GM23338 (cell line): ENCODE measurements around the gene PIPOX. TPM values are rescaled to one million over a fixed set of nuclear protein-coding genes. Genes with fewer than 3 reads are reported as not detected.

ENCODE experiments used
- ATAC-seq: fragments of 200-7000 bp; cut with Tn5 transposase; 3 replicates; pipeline ENCODE4 v1.9.1; 2020
- DNase-seq: peaks from one replicate; pipeline ENCODE4 v3.0.0-alpha.2; 2015; ENCODE audit warnings: low spot score
- H2AFZ ChIP-seq: fragments of 200-600 bp; sonication (generic); 2 replicates; pipeline ENCODE4 v1.8.0; 2016; ENCODE audit warnings: antibody characterized with exemption, mild to moderate bottlenecking, moderate library complexity
- H3F3A ChIP-seq: fragments of 200-600 bp; sonication (generic); replicated peaks from 2 replicates; pipeline ENCODE4 v1.8.0; 2017; ENCODE audit warnings: antibody characterized with exemption, mixed run types, low read depth
- H3K27ac ChIP-seq: fragments of 200-600 bp; sonication (generic); 2 replicates; pipeline ENCODE4 v1.6.1; 2016; ENCODE audit warnings: low read depth
- H3K27me3 ChIP-seq: fragments of 200-600 bp; sonication (generic); 2 replicates; pipeline ENCODE4 v1.8.0; 2016; ENCODE audit warnings: mild to moderate bottlenecking, mixed run types, moderate library complexity; ENCODE audit not compliant: insufficient read depth
- H3K36me3 ChIP-seq: fragments of 200-600 bp; sonication (generic); 2 replicates; pipeline ENCODE4 v1.8.0; 2016; ENCODE audit warnings: mild to moderate bottlenecking; ENCODE audit not compliant: insufficient read depth
- H3K4me1 ChIP-seq: fragments of 200-600 bp; sonication (generic); 2 replicates; pipeline ENCODE4 v1.8.0; 2016; ENCODE audit warnings: mild to moderate bottlenecking, moderate library complexity; ENCODE audit not compliant: insufficient read depth
- H3K4me2 ChIP-seq: fragments of 200-600 bp; sonication (generic); 2 replicates; pipeline ENCODE4 v1.7.1; 2017; ENCODE audit warnings: mixed run types
- H3K4me3 ChIP-seq: fragments of 200-600 bp; sonication (generic); 2 replicates; pipeline ENCODE4 v1.6.1; 2016; ENCODE audit warnings: mixed run types
- H3K79me2 ChIP-seq: fragments of 200-600 bp; sonication (generic); replicated peaks from 2 replicates; pipeline ENCODE4 v1.8.0; 2017; ENCODE audit warnings: mild to moderate bottlenecking; ENCODE audit not compliant: insufficient read depth
- H3K9me2 ChIP-seq: fragments of 200-600 bp; sonication (generic); 2 replicates; pipeline ENCODE4 v1.8.0; 2017; ENCODE audit not compliant: insufficient read depth
- H4K20me1 ChIP-seq: fragments of 200-600 bp; sonication (generic); replicated peaks from 2 replicates; pipeline ENCODE4 v1.8.0; 2017; ENCODE audit warnings: mild to moderate bottlenecking; ENCODE audit not compliant: insufficient read depth
- H3K27ac Mint-ChIP-seq: 2 replicates; pipeline ENCODE4 v1.8.0; 2020; ENCODE audit warnings: inconsistent platforms, mild to moderate bottlenecking, moderate library complexity, mixed read lengths
- H3K27me3 Mint-ChIP-seq: 3 replicates; pipeline ENCODE4 v1.8.0; 2022; ENCODE audit warnings: low read depth, mild to moderate bottlenecking, moderate library complexity, mixed read lengths, inconsistent platforms; ENCODE audit not compliant: insufficient read depth, poor library complexity
- H3K36me3 Mint-ChIP-seq: 3 replicates; pipeline ENCODE4 v1.8.0; 2021; ENCODE audit warnings: low read depth, mild to moderate bottlenecking, inconsistent platforms, moderate library complexity, mixed read lengths
- H3K4me1 Mint-ChIP-seq: 3 replicates; pipeline ENCODE4 v1.8.0; 2020; ENCODE audit warnings: mild to moderate bottlenecking, inconsistent platforms, mixed read lengths
- H3K4me3 Mint-ChIP-seq: 3 replicates; pipeline ENCODE4 v1.8.0; 2021; ENCODE audit warnings: moderate library complexity, mild to moderate bottlenecking, inconsistent platforms, mixed read lengths
- H3K9me3 Mint-ChIP-seq: 3 replicates; pipeline ENCODE4 v1.8.0; 2020; ENCODE audit warnings: moderate library complexity, mild to moderate bottlenecking, inconsistent platforms, mixed read lengths
- CREB1 ChIP-seq: fragments of 250-450 bp; sonication (Bioruptor Pico); IDR thresholded peaks from 2 replicates; pipeline ENCODE4 v1.5.0; 2020; ENCODE audit warnings: low read depth, mild to moderate bottlenecking, moderate library complexity
- ETS1 ChIP-seq: IDR thresholded peaks from 2 replicates; pipeline ENCODE4 v1.6.1; 2016; ENCODE audit warnings: antibody characterized with exemption
- EZH2 ChIP-seq: fragments of 200-600 bp; sonication (generic); IDR thresholded peaks from one replicate; pipeline ENCODE4 v1.8.0; 2017; ENCODE audit warnings: antibody characterized with exemption, mild to moderate bottlenecking, low read depth; ENCODE audit not compliant: unreplicated experiment
- EZH2phosphoT487 ChIP-seq: fragments of 200-600 bp; sonication (generic); IDR thresholded peaks from one replicate; pipeline ENCODE4 v1.8.1; 2018; ENCODE audit warnings: antibody characterized with exemption; ENCODE audit not compliant: unreplicated experiment
- JUNB ChIP-seq: IDR thresholded peaks from one replicate; pipeline ENCODE4 v1.6.1; 2016; ENCODE audit warnings: antibody characterized with exemption; ENCODE audit not compliant: unreplicated experiment
- NANOG ChIP-seq: IDR thresholded peaks from 2 replicates; pipeline ENCODE4 v1.6.1; 2016; ENCODE audit warnings: antibody characterized with exemption, borderline replicate concordance
- POLR2AphosphoS5 ChIP-seq: IDR thresholded peaks from 2 replicates; pipeline ENCODE4 v1.6.1; 2016; ENCODE audit warnings: antibody characterized with exemption, low read depth
- REST ChIP-seq: IDR thresholded peaks from one replicate; pipeline ENCODE4 v1.6.1; 2018; ENCODE audit warnings: antibody characterized with exemption; ENCODE audit not compliant: unreplicated experiment
- STAT1 ChIP-seq: IDR thresholded peaks from one replicate; pipeline ENCODE4 v1.6.1; 2016; ENCODE audit warnings: antibody characterized with exemption; ENCODE audit not compliant: unreplicated experiment
- ZNF114 ChIP-seq: fragments of 250-450 bp; sonication (Bioruptor Pico); IDR thresholded peaks from 2 replicates; pipeline ENCODE4 v1.5.0; 2020; ENCODE audit warnings: mild to moderate bottlenecking, moderate library complexity
- ZNF331 ChIP-seq: fragments of 250-450 bp; sonication (Bioruptor Pico); IDR thresholded peaks from 2 replicates; pipeline ENCODE4 v1.5.0; 2020; ENCODE audit warnings: low read depth, mild to moderate bottlenecking, moderate library complexity
- ZNF462 ChIP-seq: fragments of 250-450 bp; sonication (Bioruptor Pico); IDR thresholded peaks from 2 replicates; pipeline ENCODE4 v1.5.0; 2020; ENCODE audit warnings: mild to moderate bottlenecking, moderate library complexity
- polyA plus RNA-seq: library from polyadenylated mRNA; unstranded; fragments of >200 nt; fragmentation: Nextera tagmentation; extraction: Ambion mirVana; gene quantifications from 2 replicates; pipeline ENCODE4 v1.2.1, GENCODE V29; 2016
- total RNA-seq: library from RNA; depleted of rRNA; stranded (reverse); fragments of >200 nt; shearing (Covaris generic); gene quantifications from 2 replicates; pipeline ENCODE4 v1.2.3, GENCODE V29; 2014

The PIPOX gene
- total and polyA plus RNA-seq, 2 experiments from 2014 or later: 22.6 to 34.6 TPM

- TF ChIP-seq REST: no peak
- TF ChIP-seq JUNB: no peak
- TF ChIP-seq NANOG: no peak
- TF ChIP-seq ETS1: no peak
- TF ChIP-seq EZH2phosphoT487: no peak
- TF ChIP-seq ZNF331 (CRISPR knock-in tag): no peak
- no peak for TF ChIP-seq STAT1
- no peak for TF ChIP-seq EZH2
- no peak for TF ChIP-seq CREB1
These were observed 46.7 kb downstream of the PIPOX start (continued) for GRCh38 chr17:29089601-29090044.

- no peak overlapping the region for H3K27ac Mint-ChIP-seq
- ATAC-seq (no peak), DNase-seq (no peak)
- H3K27me3 Mint-ChIP-seq: peaks cover 18% of the 10 kb centered on the region
- Histone ChIP-seq H4K20me1 (no peaks in the 10 kb centered on the region), H3K27ac (no peak overlapping the region), H3F3A (peaks cover 13% of the 10 kb centered on the region), H3K27me3 (no peaks in the 10 kb centered on the region), H3K9me2 (no peaks in the 10 kb centered on the region), H3K4me3 (no peak overlapping the region), H3K4me2 (no peak overlapping the region), H2AFZ (no peak overlapping the region), H3K79me2 (no peaks in the 10 kb centered on the region), H3K4me1 (peaks cover 15% of the 10 kb centered on the region; the same call in 1 of the 2 replicates), H3K36me3 (no peaks in the 10 kb centered on the region; the same call in 1 of the 2 replicates)
- no peak overlapping the region for H3K4me3 Mint-ChIP-seq
- H3K4me1 Mint-ChIP-seq: peaks cover 50% of the 10 kb centered on the region
- peaks cover 3% of the 10 kb centered on the region; the same call in 1 of the 3 replicates for H3K9me3 Mint-ChIP-seq
- peaks cover 57% of the 10 kb centered on the region for H3K36me3 Mint-ChIP-seq
- TF ChIP-seq ZNF462 (CRISPR knock-in tag) (no peak), CREB1 (no peak), ZNF114 (CRISPR knock-in tag) (no peak), ZNF331 (CRISPR knock-in tag) (no peak), REST (no peak), POLR2AphosphoS5 (no peak)
These were observed 47.2 kb downstream of the PIPOX start for GRCh38 chr17:29090108-29090507.
